ENCODE data around the gene OR2M2.

DNA sequence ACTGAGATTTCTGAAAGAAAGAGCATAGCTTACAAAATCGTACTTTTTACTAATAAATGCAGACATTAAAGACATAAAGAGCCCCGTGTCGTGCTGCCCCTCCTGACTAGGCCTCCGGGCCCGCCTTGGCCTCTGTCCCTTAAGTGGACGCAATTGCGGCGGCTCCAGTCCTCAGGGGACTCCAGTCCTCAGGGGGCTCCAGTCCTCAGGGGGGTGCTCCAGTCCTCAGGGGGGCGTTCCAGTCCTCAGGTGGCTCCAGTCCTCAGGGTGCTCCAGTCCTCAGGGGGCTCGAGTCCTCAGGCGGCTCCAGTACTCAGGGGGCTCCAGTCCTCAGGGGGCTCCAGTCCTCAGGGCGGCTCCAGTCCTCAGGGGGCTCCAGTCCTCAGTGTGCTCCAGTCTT lies 10.6 kb upstream of the OR2M2 start:
- TF ChIP-seq, protein P1, sequence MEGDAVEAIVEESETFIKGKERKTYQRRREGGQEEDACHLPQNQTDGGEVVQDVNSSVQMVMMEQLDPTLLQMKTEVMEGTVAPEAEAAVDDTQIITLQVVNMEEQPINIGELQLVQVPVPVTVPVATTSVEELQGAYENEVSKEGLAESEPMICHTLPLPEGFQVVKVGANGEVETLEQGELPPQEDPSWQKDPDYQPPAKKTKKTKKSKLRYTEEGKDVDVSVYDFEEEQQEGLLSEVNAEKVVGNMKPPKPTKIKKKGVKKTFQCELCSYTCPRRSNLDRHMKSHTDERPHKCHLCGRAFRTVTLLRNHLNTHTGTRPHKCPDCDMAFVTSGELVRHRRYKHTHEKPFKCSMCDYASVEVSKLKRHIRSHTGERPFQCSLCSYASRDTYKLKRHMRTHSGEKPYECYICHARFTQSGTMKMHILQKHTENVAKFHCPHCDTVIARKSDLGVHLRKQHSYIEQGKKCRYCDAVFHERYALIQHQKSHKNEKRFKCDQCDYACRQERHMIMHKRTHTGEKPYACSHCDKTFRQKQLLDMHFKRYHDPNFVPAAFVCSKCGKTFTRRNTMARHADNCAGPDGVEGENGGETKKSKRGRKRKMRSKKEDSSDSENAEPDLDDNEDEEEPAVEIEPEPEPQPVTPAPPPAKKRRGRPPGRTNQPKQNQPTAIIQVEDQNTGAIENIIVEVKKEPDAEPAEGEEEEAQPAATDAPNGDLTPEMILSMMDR (IDR thresholded peaks at IDR 0.05; ENCODE audit: insufficient read depth, low read length, poor library complexity, severe bottlenecking), result no peak
- TF ChIP-seq EZH2phosphoT487 (conservative IDR thresholded peaks at IDR 0.05; ENCODE audit: low read length), result no peak
